ENCODE data around the gene PYCR2.

Gene PYCR2

GRCh38 chr1:225950905-225951497 lies 27.0 kb upstream of the PYCR2 start:
- H3K4me3 ChIP-seq (ENCODE audit: low read depth, low read length) = no peak overlapping the region
- TF ChIP-seq CTCF (IDR thresholded peaks at IDR 0.05; ENCODE audit: low read depth, low read length) = no peak
- no peak for TF ChIP-seq MYC (IDR thresholded peaks at IDR 0.05; ENCODE audit: low read depth, low read length)
- TF ChIP-seq, protein P1, sequence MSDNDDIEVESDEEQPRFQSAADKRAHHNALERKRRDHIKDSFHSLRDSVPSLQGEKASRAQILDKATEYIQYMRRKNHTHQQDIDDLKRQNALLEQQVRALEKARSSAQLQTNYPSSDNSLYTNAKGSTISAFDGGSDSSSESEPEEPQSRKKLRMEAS (IDR thresholded peaks at IDR 0.05; ENCODE audit: low read depth, low read length) = no peak
- no peak for TF ChIP-seq POLR2A (IDR thresholded peaks at IDR 0.05; ENCODE audit: extremely low read depth, insufficient read length)

DNA sequence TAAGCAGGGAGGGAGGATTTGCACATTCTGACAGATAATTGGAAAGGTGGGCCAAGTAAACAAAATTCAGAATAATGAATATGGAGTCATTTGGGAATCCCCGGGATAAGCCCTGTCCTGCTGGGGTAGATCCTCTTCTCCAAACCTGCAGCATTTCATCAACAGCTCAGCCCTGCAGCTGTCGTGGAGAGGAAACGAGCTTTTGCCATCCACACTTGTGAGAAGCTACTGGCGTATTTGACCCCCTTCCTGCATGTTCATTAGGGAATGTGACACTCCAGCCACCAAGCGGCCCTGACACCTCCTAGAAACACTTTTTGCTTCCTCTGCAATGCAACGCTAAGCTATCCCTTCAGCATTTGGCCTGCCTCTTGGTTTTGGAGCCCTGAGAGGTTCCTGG lies 25.0 kb upstream of the PYCR2 start:
- H3K4me3 ChIP-seq (ENCODE audit: low read depth, low read length) = no peak overlapping the region
- DNase-seq (ENCODE audit: low read depth) = no peak
- TF ChIP-seq POLR2A (IDR thresholded peaks at IDR 0.05; ENCODE audit: extremely low read depth, insufficient read length) (no peak), CTCF (IDR thresholded peaks at IDR 0.05; ENCODE audit: low read depth, low read length) (no peak), MYC (IDR thresholded peaks at IDR 0.05; ENCODE audit: low read depth, low read length) (no peak)
- TF ChIP-seq, protein P1 (IDR thresholded peaks at IDR 0.05; ENCODE audit: low read depth, low read length) = no peak

More at GRCh38 chr1:225950905-225951497, 27.0 kb upstream of the PYCR2 start:
- peak; percentile 18 for DNase-seq (ENCODE audit: low read depth)

- TF ChIP-seq POLR2A (IDR thresholded peaks at IDR 0.05; ENCODE audit: extremely low read depth, insufficient read length) (no peak), CTCF (IDR thresholded peaks at IDR 0.05; ENCODE audit: low read depth, low read length) (no peak), MYC (IDR thresholded peaks at IDR 0.05; ENCODE audit: low read depth, low read length) (no peak)
- TF ChIP-seq, protein P1 (IDR thresholded peaks at IDR 0.05; ENCODE audit: low read depth, low read length) = no peak
- DNase-seq (ENCODE audit: low read depth) = no peak
These were observed 22.8 kb upstream of the PYCR2 start for GRCh38 chr1:225946803-225947202.

DNA sequence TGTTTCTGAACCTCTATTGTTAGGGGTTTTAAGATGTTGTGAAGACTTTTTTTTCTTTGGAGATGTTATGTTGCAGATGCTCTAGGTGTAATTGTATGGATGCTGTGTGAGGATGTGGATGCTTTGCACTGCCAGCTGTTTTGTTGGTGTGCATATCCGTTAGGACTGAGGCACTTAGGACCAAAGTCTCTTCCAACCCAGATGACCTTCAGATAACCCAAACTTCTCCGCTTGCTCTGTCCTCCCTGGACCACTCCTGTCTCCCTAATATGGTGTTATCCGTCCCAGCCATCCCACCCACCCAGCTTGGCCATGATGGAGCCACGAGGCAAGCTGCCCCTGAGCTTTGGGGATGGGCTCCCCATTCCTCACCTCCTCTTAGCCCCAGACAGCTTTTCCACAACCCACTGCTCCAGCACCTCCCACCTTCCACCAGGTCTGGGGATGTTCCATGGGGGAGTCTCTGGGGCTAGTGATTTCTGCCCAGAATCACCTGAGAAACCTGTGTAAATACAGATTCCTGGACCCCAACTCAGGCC lies 22.1 kb upstream of the PYCR2 start:
- no peak for DNase-seq (ENCODE audit: low read depth)
- no peak for TF ChIP-seq MYC (IDR thresholded peaks at IDR 0.05; ENCODE audit: low read depth, low read length)
- no peak for TF ChIP-seq CTCF (IDR thresholded peaks at IDR 0.05; ENCODE audit: low read depth, low read length)
- TF ChIP-seq, protein P1 (IDR thresholded peaks at IDR 0.05; ENCODE audit: low read depth, low read length) = no peak
- no peak for TF ChIP-seq POLR2A (IDR thresholded peaks at IDR 0.05; ENCODE audit: extremely low read depth, insufficient read length)
- H3K4me3 ChIP-seq (ENCODE audit: low read depth, low read length) = no peak overlapping the region

More at GRCh38 chr1:225946803-225947202, 22.8 kb upstream of the PYCR2 start:
- H3K4me3 ChIP-seq (ENCODE audit: low read depth, low read length) = no peak overlapping the region

GRCh38 chr1:225945564-225945963 lies 21.5 kb upstream of the PYCR2 start:
- no peak overlapping the region for H3K4me3 ChIP-seq (ENCODE audit: low read depth, low read length)
- TF ChIP-seq MYC (IDR thresholded peaks at IDR 0.05; ENCODE audit: low read depth, low read length) (no peak), POLR2A (IDR thresholded peaks at IDR 0.05; ENCODE audit: extremely low read depth, insufficient read length) (no peak), CTCF (IDR thresholded peaks at IDR 0.05; ENCODE audit: low read depth, low read length) (no peak)
- TF ChIP-seq, protein P1 (IDR thresholded peaks at IDR 0.05; ENCODE audit: low read depth, low read length) = no peak
- no peak for DNase-seq (ENCODE audit: low read depth)

Data from NB4 (cell line).